Lower leg skin (tissue), 3 donors: Measurements from ENCODE around the gene PFKFB1.

Experiments used
- POLR2A ChIP-seq, 2 donors: fragments of 450-650 bp; IDR thresholded peaks; one replicate each; pipeline ENCODE4 v1.6.1; 2016 to 2017; ENCODE audit warnings: antibody characterized with exemption in 2 of 2, mild to moderate bottlenecking in 1 of 2, moderate library complexity in 1 of 2
- TF ChIP-seq, protein P1 (sequence below), 3 donors: fragments of 450-650 bp; IDR thresholded peaks; one replicate each; pipeline ENCODE4 v1.5.1; 2016; ENCODE audit warnings: antibody characterized with exemption in 3 of 3, mild to moderate bottlenecking in 3 of 3, moderate library complexity in 2 of 3

GRCh38 chrX:54934890-54935289 is 59.1 kb downstream of the PFKFB1 start:
- TF ChIP-seq, protein P1, sequence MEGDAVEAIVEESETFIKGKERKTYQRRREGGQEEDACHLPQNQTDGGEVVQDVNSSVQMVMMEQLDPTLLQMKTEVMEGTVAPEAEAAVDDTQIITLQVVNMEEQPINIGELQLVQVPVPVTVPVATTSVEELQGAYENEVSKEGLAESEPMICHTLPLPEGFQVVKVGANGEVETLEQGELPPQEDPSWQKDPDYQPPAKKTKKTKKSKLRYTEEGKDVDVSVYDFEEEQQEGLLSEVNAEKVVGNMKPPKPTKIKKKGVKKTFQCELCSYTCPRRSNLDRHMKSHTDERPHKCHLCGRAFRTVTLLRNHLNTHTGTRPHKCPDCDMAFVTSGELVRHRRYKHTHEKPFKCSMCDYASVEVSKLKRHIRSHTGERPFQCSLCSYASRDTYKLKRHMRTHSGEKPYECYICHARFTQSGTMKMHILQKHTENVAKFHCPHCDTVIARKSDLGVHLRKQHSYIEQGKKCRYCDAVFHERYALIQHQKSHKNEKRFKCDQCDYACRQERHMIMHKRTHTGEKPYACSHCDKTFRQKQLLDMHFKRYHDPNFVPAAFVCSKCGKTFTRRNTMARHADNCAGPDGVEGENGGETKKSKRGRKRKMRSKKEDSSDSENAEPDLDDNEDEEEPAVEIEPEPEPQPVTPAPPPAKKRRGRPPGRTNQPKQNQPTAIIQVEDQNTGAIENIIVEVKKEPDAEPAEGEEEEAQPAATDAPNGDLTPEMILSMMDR (IDR thresholded peaks at IDR 0.05): no peak
- TF ChIP-seq POLR2A (IDR thresholded peaks at IDR 0.05): no peak
